GM18511 (cell line): Measurements from ENCODE around the gene TSC2.
"Not testable (repeated sequence)": the region's sequence is repeated elsewhere in the genome, so short reads cannot be mapped to it uniquely, and the experiment has no call there.

Experiments used
- ATAC-seq: cut with Tn5 transposase; IDR thresholded peaks from one replicate; pipeline ENCODE4 v1.9.1; 2021; ENCODE audit warnings: mild to moderate bottlenecking, moderate library complexity; ENCODE audit not compliant: unreplicated experiment

Gene TSC2

DNA sequence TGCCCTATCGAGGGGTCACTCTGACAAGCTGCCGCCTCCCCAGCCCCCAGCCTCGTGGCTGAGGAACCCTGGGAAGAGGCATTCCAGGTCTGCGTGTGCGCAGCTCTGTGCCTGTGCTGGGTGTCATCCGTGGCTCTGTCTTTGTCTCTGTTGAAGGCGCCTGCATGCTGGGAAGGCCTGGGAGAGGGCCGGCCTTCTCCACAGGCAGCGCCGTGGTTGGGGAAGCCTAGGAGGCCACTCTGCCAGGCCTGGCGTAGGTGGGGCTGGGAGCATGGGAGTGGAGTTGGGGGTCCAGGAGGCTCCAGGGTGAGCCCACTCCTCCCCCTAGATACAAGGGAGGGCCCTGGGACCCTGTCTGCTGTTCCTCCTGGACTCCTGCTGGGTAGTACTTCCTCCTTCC, 17.7 kb upstream of the TSC2 start:
- no peak for ATAC-seq

DNA sequence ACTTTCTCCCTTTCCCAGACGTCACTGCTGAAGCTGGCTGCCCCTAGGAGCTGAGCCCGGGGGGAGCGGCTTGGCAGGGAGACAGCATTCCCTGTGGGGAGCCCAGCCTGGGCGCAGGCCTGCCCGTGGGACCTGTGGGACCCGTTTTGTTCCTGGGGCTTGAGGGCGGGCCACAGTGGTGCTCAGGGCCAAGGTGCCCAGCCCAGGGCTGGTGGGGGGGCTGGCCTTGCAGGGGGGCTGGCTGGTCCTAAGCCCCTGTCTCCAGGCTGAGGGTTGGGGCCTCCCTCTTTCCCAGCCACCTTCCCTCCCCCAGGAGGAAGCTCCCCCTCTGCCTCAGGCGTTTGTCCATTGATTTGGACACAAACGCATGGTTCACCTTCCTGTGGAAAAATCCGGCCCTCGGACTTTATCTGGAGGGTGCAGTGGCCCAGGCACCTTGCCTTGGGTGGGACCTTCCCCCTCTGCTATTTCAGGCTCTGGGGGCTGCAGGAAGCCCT, 16.7 kb upstream of the TSC2 start:
- no peak for ATAC-seq

DNA sequence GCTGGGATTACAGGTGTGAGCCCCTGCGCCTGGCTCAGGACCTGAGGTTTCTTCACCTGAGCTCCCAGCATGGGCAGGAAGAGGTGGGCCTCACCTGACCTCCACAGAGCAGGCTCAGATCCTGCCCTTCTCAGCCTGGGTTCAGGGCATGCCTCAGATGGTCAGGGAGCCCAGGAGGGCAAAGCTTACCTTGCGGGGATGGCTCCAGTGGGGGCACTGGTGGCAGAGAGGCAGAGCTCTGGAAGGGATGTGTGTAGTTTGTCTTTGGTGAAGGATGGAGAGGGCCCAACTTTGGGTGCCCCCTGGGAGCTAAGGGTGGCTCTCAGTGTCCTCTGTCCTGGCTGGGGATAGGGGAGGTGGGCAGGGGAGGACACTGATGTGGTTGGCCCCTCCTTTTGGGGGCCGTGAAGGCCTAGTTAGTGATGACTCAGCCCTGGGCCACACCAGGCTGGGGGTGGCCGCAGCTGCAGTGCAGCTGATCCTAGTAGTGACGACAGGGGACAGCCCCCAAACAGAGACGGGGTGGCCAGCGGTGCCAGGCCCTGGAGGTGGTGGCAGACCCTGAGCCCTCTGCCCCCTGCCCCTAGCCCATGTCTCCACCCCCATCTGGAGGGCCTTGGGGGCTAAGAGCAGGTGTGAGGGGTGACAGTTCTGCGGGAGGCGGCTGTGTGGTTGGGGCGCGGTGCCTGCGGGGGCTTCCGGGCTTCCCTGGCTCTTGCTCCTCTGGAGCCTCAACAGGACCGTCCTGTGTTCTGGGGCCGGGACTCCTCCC, 15.3 kb upstream of the TSC2 start:
- ATAC-seq = no peak

DNA sequence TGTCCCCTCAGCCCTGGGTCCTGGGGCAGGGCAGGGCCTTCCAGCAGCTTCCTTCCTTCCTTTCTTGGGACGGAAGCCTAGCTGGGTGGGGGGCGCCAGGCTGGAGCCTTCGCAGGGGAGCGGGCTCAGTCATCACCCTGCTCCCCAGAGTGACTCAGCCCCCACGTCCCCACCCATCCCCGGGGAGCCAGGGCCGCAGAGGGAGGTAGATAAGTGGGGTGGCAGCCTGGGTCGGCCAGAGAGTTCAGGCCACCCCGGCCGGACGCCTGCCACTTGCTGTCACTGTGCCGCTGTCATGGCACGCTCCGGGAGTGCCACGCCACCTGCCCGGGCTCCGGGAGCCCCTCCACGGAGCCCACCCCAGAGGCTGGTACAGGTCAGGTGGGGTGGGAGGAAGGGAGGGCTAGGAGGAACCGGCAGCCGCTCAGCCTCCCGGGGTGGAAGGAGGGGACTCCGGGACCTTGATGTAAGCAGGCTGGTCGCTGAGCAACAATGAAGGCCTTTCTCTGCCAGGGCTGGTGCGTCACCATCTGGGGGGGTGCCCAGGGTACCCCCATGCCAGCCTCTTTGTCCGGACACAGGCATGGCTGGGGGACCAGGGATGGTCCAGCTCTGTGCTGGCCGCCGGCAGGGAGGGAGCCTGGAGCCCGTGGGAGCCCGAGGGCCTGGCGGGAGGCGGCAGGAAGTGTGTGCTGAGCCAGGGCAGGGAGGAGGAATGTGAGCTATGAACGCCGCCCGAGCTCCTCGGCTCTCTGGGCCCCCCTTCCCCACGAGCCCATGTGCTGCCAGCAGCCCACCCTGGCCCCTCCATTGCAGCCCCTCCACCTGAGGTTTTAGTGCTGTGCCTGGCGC, 14.5 kb upstream of the TSC2 start:
- no peak for ATAC-seq

DNA sequence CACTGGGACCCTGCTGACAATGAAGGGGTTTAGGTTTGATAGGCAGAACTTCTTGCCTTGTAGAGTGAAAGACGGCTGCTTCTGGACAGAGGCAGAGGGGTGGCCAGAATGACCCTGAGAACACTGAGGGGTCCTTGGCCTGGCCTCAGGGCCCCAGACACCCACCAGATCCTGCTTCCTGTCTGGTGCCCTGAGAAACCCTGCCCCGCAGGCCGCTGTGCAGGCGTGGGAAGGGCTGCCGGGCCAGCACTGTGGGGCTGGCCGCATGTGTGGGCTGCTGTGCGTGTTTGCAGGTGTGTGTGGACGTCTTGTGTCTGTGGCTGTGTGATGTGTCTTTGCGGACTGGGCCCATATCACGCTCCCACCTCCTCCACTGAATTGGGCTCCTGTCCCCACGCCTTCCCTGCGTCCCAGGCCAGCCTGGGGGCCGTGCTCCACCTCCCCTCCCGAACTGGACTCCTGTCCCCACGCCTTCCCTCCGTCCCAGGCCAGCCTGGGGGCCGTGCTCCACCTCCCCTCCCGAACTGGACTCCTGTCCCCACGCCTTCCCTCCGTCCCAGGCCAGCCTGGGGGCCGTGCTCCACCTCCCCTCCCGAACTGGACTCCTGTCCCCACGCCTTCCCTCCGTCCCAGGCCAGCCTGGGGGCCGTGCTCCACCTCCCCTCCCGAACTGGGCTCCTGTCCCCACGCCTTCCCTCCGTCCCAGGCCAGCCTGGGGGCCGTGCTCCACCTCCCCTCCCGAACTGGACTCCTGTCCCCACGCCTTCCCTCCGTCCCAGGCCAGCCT, 13.7 kb upstream of the TSC2 start:
- not testable (repeated sequence) for ATAC-seq

DNA sequence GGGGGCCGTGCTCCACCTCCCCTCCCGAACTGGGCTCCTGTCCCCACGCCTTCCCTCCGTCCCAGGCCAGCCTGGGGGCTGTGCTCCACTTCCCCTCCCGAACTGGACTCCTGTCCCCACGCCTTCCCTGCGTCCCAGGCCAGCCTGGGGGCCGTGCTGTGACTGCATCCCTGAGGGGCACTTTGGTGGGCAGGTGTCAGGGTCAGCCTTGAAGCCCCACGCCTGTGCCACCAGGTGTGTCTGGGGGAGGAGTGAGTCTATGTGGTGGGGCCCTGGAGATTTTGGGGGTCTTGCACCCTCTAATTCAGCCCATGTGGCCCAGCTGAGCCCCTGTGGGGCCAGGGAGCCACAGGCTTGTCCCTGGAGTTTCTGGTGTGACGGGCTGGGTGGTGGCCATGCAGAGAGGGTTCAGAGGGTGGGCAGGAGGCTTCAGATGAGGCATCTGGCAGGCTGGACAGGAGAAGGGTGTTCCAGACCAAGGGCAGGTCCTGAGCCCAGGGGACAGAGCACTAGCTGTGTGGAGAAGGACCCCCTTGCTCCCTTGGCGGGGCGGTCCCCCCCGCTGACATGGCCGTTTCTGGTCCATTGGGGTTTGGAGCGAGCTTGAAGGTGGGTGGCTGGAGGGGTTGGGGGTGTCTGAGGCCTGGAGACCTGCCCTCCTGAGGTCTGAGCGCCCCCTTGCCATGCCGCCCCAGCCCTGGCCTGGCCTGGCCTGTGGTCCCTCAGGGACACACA, 12.9 kb upstream of the TSC2 start:
- ATAC-seq = no peak

DNA sequence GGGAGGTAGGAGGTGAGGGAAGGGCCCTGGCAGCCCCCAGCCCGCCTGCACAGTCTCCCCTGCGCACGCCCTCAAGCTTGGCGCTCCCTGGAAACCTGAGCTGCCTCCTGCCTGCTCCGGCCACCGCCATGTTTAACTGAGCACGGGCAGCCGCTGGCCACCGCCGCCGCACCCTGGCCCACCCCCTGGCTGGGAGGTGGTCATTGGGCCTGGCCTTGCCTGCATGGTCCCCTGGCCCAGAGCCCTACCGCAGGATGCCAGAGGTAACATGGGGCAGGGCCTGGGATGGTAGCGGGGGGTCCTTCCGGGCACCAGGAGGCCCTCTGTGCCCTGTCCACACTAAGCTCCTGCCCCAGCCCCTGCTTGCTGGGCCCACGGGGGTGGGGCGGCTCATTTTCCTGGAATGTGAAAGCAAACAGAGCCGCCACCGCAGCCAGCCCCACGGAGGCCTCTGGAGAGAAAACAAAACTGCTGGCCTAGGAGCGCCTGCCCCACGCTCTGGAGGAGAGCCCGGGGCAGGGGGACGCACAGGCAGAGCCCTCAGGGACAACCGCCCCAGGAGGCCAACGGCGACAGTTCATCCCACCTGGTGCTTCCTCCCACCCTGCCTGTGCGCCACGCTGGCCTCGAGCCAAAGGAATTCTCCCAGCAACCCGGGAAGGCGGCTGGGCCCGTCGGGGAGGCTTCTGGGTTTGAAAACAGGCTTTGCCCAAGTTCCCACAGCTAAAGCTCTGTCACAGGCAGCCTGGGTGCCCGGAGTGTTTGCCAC, 12.2 kb upstream of the TSC2 start:
- no peak for ATAC-seq

DNA sequence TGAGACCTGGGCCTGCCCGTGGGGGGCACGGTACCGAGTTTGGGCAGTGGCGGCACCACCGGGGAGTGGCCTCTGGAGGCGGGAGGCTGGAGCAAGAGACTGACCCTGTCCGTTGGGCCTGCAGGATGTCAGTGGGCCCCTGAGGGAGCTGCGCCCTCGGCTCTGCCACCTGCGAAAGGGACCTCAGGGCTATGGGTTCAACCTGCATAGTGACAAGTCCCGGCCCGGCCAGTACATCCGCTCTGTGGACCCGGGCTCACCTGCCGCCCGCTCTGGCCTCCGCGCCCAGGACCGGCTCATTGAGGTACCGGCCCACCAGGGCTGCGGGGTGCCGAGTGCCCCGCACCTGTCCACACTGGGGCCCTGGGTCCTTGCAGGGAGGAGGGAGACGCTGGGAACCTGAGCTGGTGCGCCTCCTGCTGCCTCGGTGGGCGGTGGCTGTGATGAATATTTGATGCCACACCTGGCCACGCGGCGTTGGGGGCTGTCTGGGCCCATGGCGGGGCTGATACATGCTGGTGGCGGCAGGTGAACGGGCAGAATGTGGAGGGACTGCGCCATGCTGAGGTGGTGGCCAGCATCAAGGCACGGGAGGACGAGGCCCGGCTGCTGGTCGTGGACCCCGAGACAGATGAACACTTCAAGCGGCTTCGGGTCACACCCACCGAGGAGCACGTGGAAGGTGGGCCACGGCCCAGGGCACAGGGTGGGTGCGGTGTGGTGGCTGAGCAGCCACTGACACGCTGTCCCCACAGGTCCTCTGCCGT, 11.4 kb upstream of the TSC2 start:
- no peak for ATAC-seq

DNA sequence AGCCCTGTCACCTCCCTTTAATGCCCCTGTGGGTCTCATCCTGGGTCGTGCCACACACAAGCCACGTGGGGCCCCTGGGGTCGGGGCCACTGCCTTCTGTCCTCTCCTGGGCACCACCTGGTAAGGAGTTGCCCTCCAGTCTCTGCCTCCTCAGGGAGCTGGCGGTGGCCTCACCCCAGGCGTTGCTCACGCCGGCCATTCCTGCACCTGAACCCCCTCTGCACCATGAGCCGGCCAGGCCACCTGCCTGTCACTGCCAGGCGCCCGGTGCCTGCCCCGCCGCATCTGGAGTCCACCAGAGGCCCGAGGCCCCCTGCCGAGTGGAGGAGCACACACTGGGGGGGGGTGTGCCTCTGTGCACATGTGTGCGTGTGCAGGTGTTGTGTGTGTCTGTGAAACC, 10.7 kb upstream of the TSC2 start:
- ATAC-seq = no peak

DNA sequence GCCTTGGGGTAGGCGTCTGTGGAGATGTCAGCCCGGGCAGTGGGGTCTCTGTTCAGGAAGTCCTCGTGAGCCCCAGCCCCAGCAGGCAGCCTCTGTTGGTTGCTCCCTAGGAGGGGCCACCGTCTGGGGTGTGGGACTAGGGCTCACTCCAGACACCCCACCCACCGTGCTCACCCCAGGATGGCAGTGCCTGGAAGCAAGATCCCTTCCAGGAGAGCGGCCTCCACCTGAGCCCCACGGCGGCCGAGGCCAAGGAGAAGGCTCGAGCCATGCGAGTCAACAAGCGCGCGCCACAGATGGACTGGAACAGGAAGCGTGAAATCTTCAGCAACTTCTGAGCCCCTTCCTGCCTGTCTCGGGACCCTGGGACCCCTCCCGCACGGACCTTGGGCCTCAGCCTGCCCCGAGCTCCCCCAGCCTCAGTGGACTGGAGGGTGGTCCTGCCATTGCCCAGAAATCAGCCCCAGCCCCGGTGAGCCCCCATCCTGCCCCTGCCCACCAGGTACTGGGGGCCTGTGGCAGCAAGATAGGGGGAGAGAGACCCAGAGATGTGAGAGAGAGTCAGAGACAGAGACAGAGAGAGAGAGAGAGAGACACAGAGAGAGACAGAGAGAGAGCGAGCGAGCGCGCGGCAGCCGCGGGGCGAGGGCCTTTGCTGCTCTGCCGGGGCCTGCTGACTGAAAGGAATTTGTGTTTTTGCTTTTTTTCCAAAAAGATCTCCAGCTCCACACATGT, 10.0 kb upstream of the TSC2 start:
- no peak for ATAC-seq

DNA sequence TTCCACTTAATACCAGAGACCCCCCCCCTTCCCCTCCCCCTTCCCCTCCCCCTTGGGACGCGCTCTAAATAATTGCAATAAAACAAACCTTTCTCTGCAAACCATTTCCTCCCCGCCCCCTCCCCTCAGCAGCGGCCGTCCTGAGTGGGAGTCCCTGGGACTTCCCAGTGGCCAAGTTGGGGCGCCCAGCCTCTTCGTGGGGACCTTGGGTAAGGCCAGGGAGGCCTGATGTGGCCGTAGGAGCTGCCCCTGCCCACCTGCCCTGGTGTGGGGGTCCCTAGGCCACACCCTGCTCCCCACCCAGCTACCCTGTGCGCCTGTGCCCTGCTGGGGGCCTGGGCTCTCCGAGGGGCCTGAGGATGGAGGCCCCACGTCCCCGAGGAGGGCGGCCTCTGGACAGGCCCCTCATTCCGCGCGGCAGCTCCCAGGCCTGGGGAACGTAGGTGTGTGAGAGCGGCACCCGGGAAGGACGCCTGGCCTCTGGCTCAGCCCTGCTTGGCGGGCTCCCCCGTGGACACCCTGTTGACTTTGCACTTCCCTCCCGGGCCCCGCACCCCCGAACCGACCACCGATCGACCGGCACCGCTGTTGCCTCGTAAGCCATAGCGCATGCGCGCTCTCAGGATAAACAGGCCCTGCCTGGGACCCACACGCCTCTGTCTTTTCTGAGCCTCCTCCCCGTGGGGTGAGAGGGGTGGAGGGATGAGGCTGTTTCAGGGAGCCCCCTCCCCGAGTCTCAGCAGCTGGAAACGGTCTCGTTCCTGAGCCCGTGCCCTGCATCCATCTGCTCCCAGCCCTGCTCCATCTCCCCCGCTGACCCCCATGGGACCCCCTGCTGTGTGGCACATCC, 9.2 kb upstream of the TSC2 start:
- ATAC-seq = no peak

DNA sequence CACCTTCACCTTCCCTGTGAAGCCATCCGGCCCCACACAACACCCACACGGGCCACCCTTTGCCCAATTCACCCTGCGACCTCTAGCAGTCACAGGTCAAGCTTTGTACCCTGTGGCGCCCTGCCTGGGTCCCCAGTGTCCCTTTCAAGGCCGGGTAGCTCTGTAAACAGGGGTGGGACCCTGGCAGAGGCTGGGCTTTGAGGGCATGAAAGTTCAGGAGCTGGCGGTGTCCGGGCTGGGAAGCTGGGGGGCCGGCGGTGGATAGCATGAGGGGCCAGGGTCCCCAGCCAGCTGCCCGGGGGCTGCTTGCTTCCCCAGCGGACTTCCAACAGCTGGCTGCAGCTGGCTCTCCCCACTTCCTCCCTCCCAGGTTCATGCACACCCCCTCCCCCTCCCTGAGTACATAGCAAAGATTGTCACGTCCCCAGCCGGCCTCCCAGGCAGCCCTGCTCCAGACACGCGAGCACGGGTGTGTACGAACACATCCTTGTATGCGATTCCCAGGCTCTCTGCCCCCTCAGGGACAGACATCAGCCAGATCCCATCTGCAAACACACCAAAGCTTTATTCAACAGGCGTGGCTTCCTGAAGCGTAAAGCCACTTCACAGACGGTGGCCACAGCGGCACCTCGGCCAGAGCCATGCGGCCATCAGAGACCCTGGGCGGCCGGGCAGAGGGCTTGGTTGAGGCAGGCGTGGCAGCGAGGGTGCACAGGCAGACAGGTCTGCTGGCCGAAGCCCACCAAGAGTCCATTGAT, 8.3 kb upstream of the TSC2 start:
- no peak for ATAC-seq

DNA sequence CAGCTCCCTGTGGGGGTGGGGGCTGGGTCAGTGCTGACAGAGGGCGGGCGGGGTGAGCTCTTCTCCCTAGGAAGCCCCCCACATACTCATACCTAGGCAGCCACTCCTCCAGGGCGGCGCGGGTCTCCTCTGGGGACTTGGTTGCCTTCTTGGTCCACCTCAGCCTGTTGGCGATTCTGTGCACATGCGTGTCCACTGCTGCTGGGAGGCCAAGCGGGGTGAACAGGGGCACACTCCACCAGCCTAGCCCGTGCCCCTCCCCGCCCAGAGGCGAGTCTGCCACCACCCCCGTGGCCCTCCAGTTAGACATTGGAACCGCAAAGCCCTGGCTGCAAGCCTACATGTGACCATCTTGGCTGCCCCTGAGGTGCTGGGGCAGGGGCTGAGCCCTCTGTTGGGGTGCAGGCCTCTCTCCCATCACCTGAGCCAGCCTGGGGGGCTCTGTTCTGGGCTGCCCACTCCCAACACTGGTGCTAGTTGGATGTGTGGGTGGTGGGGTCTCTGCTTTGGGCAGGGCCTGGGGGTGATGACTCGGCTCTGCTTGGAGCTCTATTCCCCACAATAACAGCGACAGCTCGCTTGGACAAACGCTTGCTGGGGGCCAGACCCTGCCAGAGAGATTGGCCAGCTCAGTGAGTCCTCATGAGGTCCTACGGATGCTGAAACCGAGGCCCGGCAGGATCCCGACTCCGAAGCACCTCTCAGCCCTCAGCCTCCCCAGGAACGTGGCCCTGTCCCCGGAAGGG, 7.6 kb upstream of the TSC2 start:
- ATAC-seq = no peak

DNA sequence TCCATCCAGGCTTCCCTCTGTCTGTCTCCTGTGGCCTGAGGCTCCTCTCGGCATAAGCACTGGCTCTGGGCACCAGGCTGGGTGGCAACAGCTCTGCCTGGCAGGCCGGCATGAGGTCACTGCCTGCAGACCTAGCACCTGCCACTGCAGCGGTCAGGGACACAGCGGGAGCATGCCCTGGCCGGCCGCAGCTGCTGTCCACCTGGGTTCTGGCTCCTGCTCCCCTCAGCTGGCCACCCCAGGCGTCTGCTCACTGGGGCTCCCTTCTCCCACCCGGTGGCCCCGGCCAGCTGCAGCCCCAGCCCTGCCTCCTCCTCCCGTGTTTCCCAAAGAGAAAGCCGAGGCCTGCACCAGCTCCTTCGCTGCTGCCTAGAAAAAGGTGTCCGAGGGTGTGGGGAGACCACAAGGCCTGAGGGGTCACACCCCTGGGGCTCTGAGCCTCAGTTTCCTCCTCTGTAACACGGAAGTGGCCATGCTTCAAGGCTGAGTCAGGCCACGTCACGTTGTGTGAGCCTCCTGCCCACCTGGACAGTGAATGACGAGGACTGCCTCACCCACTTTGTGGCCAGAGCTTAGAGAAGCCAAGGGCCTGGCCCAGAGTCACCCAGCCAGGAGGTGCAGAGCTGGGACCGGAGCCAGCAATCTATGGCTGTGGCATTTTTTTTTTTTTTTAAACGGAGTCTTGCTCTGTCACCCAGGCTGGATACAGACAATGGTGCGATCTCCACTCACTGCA, 6.8 kb upstream of the TSC2 start:
- no peak for ATAC-seq

DNA sequence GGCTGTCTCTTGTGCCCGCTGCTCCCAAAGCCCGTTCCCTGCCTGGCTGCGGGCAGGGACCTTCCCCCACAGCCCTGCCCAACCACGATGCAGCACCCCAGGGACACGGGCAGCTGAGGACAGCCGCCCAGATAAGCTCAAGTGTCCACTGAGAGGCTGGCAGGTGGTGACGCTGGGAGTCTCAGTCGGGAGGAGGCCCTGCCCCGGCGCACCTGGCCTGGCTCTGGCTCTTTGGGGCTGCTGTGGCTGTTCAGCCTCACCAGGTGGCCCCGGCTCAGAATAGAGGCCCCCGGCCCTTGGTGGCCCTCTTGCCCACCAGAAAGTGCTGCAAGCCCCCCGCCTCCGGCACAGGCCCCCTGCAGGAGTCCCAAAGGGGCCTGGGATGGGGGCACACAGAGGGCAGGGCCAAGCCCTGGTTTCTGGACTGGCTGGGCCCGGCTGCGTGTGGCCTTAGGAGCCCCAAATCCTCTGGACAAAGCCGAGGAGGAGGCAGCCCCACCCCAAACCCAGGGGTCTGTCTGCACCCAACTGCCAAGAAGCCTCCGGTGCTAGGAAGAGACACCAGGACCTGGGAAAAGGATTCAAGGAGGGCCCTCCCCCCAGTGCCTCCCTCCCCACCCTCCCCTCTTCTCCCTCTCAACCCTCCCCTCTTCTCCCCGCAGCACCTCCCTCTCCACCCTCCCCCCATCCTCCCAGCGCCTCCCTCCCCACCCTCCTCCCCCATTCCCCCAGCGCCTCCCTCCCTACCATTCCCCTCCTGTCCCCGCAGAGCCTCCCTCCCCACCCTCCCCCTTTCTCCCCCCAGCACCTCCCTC, 5.4 kb upstream of the TSC2 start:
- no peak for ATAC-seq
